GM12878 (cell line): Measurements from ENCODE around the gene DPY19L3. TPM values are rescaled to one million over a fixed set of nuclear protein-coding genes. Genes with fewer than 3 reads are reported as not detected.
A peak's percentile ranks its signal among the peaks of the same experiment; 100 is the strongest.

Experiments used
- CBFB ChIP-seq: IDR thresholded peaks from 2 replicates; pipeline ENCODE4 v1.6.1; 2016; ENCODE audit warnings: antibody characterized with exemption, low read depth
- ETV6 ChIP-seq, 2 experiments: fragments of 450-650 bp in 1 of 2; IDR thresholded peaks in 1 of 2; conservative IDR thresholded peaks in 1 of 2; 2 replicates each; pipeline ENCODE4 v1.6.1; 2014; ENCODE audit warnings: antibody characterized with exemption in 1 of 2, borderline replicate concordance in 1 of 2, low read depth in 1 of 2, mild to moderate bottlenecking in 1 of 2, moderate library complexity in 1 of 2
- GABPA ChIP-seq: IDR thresholded peaks from 2 replicates; pipeline ENCODE4 v1.6.1; 2014; ENCODE audit warnings: antibody characterized with exemption, low read depth, mild to moderate bottlenecking, inconsistent platforms
- HDAC6 ChIP-seq: fragments of 200-600 bp; sonication (generic); IDR thresholded peaks from one replicate; pipeline ENCODE4 v1.8.0; 2017; ENCODE audit warnings: antibody characterized with exemption; ENCODE audit not compliant: unreplicated experiment
- KLF5 ChIP-seq: fragments of 450-650 bp; IDR thresholded peaks from 2 replicates; pipeline ENCODE4 v1.6.1; 2014; ENCODE audit warnings: mild to moderate bottlenecking; ENCODE audit not compliant: partially characterized antibody
- NBN ChIP-seq: fragments of 450-650 bp; IDR thresholded peaks from 2 replicates; pipeline ENCODE4 v1.6.1; 2016
- NR2C1 ChIP-seq: fragments of 450-650 bp; IDR thresholded peaks from 2 replicates; pipeline ENCODE4 v1.6.1; 2017; ENCODE audit warnings: antibody characterized with exemption, mild to moderate bottlenecking, moderate library complexity
- NRF1 ChIP-seq: conservative IDR thresholded peaks from 2 replicates; pipeline ENCODE4 v1.6.1; 2011; ENCODE audit warnings: mild to moderate bottlenecking, low read depth, low read length, improper control_type of control experiment
- PBX3 ChIP-seq: IDR thresholded peaks from 2 replicates; pipeline ENCODE4 v1.6.1; 2011; ENCODE audit warnings: mild to moderate bottlenecking, low read depth, low read length, moderate library complexity; ENCODE audit not compliant: insufficient replicate concordance
- SMARCA5 ChIP-seq: fragments of 450-650 bp; IDR thresholded peaks from 2 replicates; pipeline ENCODE4 v1.6.1; 2017; ENCODE audit warnings: mild to moderate bottlenecking
- SREBF1 ChIP-seq: IDR thresholded peaks from 2 replicates; pipeline ENCODE4 v1.6.1; 2012; ENCODE audit warnings: mild to moderate bottlenecking, low read length
- SRF ChIP-seq, 2 experiments: IDR thresholded peaks; 2 replicates each; pipeline ENCODE4 v1.6.1; 2011; ENCODE audit warnings: low read depth in 2 of 2, low read length in 2 of 2, mild to moderate bottlenecking in 1 of 2, moderate library complexity in 1 of 2
- YY1 ChIP-seq: IDR thresholded peaks from 2 replicates; pipeline ENCODE4 v1.6.1; 2011; ENCODE audit warnings: low read depth, mild to moderate bottlenecking, low read length
- ZBED1 ChIP-seq: IDR thresholded peaks from 2 replicates; pipeline ENCODE4 v1.6.1; 2016; ENCODE audit warnings: borderline replicate concordance
- ZNF207 ChIP-seq: fragments of 450-650 bp; IDR thresholded peaks from 2 replicates; pipeline ENCODE4 v1.6.1; 2014; ENCODE audit warnings: antibody characterized with exemption, mild to moderate bottlenecking, borderline replicate concordance
- polyA plus RNA-seq, 11 experiments: library from polyadenylated mRNA; depleted of rRNA in 4 of 11; unstranded in 6 of 11; stranded (reverse) in 5 of 11; fragments of >200 nt; fragmentation: Nextera tagmentation in 4 of 11; fragmentation: Illumina TruSeq in 1 of 11; extraction: Ambion mirVana in 4 of 11; extraction: Trizol in 1 of 11; gene quantifications; 1 replicate in 1 of 11; 2 replicates in 10 of 11; pipeline versions ENCODE4 v1.2.1 to v1.2.3, GENCODE V29; 2011 to 2016; ENCODE audit warnings: inconsistent platforms in 2 of 11, missing spikeins in 2 of 11, low read depth in 1 of 11
- total RNA-seq, 4 experiments: library from RNA; depleted of rRNA in 3 of 4; stranded (reverse); fragments of >200 nt in 3 of 4; fragmentation: Illumina TruSeq in 1 of 4; extraction: Trizol in 1 of 4; gene quantifications; 2 replicates each; pipeline versions ENCODE4 v1.2.1 to v1.2.3, GENCODE V29; 2013 to 2021
- TF ChIP-seq, protein P1 (sequence below): fragments of 150-350 bp; IDR thresholded peaks from 2 replicates; pipeline ENCODE4 v1.6.1; 2014; ENCODE audit warnings: mild to moderate bottlenecking, low read depth, low read length
- TF ChIP-seq, protein P2 (sequence below), 3 experiments: IDR thresholded peaks in 2 of 3; conservative IDR thresholded peaks in 1 of 3; 2 replicates each; pipeline ENCODE4 v1.5.1; 2011; ENCODE audit warnings: low read depth in 3 of 3, low read length in 3 of 3, mild to moderate bottlenecking in 3 of 3, control low read depth in 2 of 3, moderate library complexity in 2 of 3, inconsistent platforms in 1 of 3, mixed read lengths in 1 of 3; ENCODE audit not compliant: control insufficient read depth in 2 of 3, insufficient read depth in 1 of 3; ENCODE audit errors: extremely low read depth in 1 of 3

DPY19L3 gene
- total and polyA plus RNA-seq, 10 of the 15 experiments (the other 5 are each of a cell fraction or from before 2014, with no cell fraction given) = 2.5 to 30.2 (median 13.7) TPM

DNA sequence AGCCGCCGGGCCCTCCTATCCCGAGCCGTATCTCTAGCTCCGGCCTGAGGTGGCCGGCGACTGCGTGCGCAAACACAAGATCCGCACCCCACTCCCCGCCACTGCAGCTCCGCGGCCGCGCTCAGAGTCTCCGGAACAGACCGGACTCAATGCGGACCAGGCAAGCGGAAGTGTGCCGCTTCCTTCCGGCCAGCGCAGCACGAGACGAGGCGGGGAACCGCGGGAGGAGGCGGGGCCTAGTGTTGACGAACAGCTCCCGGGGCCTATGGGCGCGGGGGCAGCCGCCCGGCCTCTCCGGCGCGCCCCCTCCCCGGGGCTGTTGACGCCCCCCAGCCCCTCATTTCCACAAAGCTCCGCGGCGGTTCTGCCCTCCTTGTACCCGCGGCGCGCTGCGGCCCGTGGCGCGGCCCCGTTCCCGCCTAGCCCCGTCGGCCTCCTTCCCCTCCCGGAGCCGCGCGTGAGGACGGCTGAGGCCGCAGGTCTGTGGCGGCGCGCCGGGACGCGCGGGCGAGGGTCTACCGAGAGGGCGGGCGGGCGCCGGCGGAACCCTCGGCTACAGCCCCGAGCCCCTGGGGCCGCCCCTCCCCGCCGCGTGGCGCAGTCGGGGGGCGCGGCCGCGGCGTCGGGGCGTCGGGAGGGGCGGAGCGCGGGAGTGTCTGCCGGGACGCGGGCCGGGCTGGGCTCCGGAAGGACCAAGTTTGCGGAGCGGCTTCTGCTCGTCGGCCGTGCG, at the start of gene DPY19L3 (continued):
- TF ChIP-seq, protein P1, sequence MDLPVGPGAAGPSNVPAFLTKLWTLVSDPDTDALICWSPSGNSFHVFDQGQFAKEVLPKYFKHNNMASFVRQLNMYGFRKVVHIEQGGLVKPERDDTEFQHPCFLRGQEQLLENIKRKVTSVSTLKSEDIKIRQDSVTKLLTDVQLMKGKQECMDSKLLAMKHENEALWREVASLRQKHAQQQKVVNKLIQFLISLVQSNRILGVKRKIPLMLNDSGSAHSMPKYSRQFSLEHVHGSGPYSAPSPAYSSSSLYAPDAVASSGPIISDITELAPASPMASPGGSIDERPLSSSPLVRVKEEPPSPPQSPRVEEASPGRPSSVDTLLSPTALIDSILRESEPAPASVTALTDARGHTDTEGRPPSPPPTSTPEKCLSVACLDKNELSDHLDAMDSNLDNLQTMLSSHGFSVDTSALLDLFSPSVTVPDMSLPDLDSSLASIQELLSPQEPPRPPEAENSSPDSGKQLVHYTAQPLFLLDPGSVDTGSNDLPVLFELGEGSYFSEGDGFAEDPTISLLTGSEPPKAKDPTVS = no peak
- no peak for TF ChIP-seq SREBF1
- peak; percentile 92 for TF ChIP-seq GABPA
- TF ChIP-seq SMARCA5 = peak; percentile 86
- TF ChIP-seq NBN = peak; percentile 34; the same call in 1 of the 2 replicates
- TF ChIP-seq HDAC6 = peak; percentile 31
- TF ChIP-seq YY1 = 0 out of 2 replicates have a peak, but pooled peaks have one; percentile 7
- peak; percentile 99 to 100 for TF ChIP-seq SRF (IDR thresholded peaks at IDR 0.05; ENCODE audit: low read depth in 2 of 2, low read length in 2 of 2)
- TF ChIP-seq KLF5 = no peak
- peak; percentile 80 for TF ChIP-seq CBFB
- TF ChIP-seq, protein P2, sequence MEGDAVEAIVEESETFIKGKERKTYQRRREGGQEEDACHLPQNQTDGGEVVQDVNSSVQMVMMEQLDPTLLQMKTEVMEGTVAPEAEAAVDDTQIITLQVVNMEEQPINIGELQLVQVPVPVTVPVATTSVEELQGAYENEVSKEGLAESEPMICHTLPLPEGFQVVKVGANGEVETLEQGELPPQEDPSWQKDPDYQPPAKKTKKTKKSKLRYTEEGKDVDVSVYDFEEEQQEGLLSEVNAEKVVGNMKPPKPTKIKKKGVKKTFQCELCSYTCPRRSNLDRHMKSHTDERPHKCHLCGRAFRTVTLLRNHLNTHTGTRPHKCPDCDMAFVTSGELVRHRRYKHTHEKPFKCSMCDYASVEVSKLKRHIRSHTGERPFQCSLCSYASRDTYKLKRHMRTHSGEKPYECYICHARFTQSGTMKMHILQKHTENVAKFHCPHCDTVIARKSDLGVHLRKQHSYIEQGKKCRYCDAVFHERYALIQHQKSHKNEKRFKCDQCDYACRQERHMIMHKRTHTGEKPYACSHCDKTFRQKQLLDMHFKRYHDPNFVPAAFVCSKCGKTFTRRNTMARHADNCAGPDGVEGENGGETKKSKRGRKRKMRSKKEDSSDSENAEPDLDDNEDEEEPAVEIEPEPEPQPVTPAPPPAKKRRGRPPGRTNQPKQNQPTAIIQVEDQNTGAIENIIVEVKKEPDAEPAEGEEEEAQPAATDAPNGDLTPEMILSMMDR (IDR thresholded peaks at IDR 0.05 in 2 of 3, conservative IDR thresholded peaks at IDR 0.05 in 1 of 3; ENCODE audit: control insufficient read depth in 2 of 3, extremely low read depth in 1 of 3, insufficient read depth in 1 of 3, low read depth in 3 of 3, low read length in 3 of 3) = no peak
- TF ChIP-seq ETV6 (conservative IDR thresholded peaks at IDR 0.05 in 1 of 2, IDR thresholded peaks at IDR 0.05 in 1 of 2; ENCODE audit: borderline replicate concordance in 1 of 2, low read depth in 1 of 2) = peak in 1 of 2 experiments; percentile 96; a peak in 2 of 4 replicates
- no peak for TF ChIP-seq NRF1
- peak; percentile 94 for TF ChIP-seq PBX3
- no peak for TF ChIP-seq ZNF207
- TF ChIP-seq NR2C1 = no peak
- TF ChIP-seq ZBED1 = 0 out of 2 replicates have a peak, but pooled peaks have one; percentile 46
